Fibroblast of skin of left biceps (primary cell): Measurements from ENCODE around the gene PAPPA2.
"Not testable (repeated sequence)": the region's sequence is repeated elsewhere in the genome, so short reads cannot be mapped to it uniquely, and the experiment has no call there.

Experiments used
- DNase-seq, 2 experiments: peaks; one replicate each; pipeline ENCODE4 v3.0.0-alpha.2; 2013; ENCODE audit warnings: low read depth in 2 of 2

Gene PAPPA2

DNA sequence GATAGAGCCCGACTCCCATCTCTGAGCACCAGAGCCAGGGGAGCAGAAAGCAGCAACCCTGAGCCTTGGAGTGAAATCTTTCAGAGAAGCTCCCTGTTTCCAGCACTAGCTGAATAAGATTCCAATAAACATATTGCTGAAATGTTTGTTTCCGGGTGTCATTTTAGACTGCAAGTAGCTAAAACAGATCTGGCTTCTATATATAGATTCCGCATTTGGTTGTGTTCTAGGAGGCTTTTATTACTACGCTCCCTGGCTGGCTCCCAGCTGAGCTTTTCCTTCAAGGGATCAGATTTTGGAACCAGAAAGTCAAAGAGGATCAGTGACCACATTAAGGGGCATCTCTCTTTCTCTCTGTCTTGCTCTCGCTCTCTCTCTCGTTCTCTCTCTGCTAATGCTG, 88.2 kb downstream of the PAPPA2 start:
- DNase-seq: no peak

DNA sequence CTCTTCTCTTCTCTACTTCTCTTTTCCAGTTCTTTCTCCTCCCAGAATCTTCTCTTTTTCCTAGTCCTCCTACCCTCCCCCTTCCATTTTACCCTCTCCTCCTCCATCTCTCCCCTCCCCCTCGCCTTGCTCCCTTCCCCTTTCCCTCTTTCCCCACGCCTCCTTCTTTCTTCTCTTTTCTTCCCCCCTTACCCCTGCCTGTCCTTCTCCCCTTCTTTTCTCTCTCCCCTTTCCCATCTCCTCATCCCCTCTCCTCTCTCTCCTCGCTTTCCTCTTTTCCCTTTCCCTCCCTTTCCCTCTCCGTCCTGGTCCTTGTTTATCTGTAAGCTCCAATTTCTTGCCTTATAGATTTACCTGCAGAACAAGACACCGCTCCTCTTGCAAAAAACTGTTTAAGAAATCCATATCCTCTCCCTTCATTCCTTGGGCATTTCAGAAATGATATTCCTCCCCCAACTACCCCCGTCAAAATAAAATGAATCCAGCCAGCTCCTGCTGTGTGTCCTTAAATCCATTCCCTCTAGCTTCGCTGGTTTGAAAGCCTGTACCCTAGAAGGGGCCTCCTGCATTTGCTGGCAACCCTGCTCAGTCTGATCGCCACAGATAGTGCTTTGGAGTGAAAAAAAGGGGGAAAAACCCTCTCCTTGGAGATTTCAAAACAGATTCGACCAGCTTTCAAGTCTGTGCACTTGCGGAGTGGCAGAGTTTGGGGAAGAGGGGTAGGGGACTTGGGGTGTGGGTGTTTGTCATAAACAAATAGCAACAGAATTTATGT, 89.4 kb downstream of the PAPPA2 start:
- no peak for DNase-seq

GRCh38 chr1:176552999-176553398, 90.0 kb downstream of the PAPPA2 start:
- DNase-seq: no peak

DNA sequence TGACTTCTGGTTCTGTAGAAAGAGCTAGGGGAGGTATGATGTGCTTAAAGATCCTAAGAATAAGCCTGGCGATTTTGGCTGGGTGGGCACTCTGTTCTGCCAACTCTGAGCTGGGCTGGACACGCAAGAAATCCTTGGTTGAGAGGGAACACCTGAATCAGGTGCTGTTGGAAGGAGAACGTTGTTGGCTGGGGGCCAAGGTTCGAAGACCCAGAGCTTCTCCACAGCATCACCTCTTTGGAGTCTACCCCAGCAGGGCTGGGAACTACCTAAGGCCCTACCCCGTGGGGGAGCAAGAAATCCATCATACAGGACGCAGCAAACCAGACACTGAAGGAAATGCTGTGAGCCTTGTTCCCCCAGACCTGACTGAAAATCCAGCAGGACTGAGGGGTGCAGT, 93.3 kb downstream of the PAPPA2 start:
- DNase-seq: no peak

GRCh38 chr1:176557543-176558258, 94.7 kb downstream of the PAPPA2 start:
- no peak for DNase-seq

DNA sequence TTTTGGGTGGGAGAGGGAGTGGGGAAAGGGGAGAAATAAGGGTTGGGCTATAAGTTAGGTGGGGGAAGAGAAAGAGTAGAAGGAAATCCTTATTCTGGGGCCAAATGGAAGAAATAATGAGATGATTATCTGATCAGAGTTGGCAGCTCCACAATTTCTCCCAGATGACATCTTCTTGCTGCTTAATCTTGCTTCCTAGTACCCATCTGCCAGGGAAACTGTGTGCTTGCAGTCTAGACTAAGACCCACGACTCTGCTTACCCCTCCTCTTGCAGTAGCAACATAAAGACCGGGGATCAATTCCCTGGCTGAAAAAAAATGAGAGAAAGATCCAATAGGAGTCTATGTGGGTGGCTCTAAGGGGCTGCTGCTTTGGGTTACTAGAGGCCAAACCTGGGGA, 95.6 kb downstream of the PAPPA2 start:
- DNase-seq: no peak

GRCh38 chr1:176559474-176559873, 96.5 kb downstream of the PAPPA2 start:
- DNase-seq: no peak

DNA sequence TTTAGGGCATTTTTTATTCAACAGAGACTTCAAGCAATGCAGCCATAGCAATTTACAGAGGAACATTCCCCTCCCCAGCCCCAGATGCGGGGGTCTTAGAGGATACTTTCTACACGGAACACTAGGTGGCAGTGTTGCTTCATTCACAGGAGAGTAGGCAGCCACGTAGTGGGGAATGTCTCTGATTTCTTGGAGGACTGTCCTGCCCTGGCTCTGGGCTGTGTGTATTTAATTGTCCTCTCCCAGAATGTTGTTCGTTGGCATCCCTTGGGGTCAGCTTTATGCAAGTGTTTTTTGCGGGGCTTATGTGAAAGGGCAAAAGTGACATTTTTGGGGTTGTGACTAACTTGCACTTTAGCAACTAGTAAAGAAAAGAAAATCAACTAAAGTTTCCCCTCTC, 96.9 kb downstream of the PAPPA2 start:
- peak; percentile 30 to 37 for DNase-seq

DNA sequence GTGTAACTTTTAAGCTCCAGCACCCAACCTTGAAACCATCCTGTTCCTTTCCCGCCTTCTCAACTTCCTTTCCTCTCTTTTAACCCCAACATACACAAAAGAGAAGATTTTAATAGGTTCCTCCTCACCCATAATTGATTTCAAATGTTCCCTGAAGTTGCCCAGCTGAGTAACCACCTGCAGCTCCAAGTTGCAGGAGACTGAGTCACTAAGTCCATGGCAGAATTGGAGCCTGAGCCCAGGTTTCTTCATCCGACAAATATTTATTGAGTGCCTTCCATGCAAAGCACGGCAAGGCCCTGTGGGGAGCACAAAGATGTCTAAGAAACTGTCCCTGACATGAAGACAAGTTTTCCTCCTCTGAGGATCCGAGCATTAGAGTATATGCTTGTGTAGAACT, 97.7 kb downstream of the PAPPA2 start:
- no peak for DNase-seq

GRCh38 chr1:176561761-176562160, 98.8 kb downstream of the PAPPA2 start:
- not testable (repeated sequence) for DNase-seq

GRCh38 chr1:176566004-176566975, 103.3 kb downstream of the PAPPA2 start:
- DNase-seq: no peak

DNA sequence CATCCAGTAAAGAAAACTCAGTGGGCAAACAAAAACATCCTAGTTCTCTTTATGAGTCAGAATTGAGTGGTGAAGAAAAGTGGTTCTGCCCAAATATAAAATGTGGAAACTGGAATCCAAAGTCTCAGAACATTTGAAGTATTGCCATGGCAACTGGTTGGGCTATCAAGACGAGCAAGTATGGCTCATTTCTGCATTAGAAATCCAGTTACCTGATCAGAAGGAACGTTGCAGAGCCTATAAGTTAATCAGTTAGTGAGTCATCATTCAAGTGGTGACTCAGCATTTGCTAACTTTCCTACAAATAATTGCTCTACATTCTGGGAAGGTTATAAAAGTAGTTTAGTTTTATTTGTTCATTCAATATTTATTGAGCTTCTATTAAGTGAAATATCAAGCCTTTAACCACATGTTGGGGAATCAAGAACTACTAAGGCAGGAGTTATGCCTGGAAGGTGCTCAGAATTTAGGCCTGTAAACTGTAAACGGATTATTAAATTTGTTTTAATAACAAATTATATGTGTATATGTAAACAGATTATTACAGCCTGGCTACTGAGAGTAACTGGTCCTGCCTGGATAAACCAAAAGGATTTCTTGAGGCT, 104.3 kb downstream of the PAPPA2 start:
- DNase-seq: peak; percentile 19 to 29

DNA sequence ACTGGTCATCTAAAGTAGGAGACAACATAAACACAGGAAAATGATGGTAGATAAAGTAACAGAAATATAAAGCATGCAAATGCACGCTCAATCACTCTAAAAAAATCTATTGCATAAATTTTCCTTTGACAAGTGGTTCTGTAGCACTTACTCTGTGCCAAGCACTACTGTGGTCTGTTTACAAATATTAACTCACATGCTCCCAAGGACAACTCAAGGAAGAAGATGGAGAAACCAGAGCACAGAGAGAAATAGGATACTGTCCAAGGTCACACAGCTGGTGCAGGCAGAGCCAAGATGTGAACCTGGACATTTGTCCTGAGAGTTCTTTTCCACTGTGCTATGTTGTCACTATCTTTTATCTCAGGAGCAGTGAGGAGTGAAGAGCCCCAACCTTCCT, 105.2 kb downstream of the PAPPA2 start:
- DNase-seq: no peak

DNA sequence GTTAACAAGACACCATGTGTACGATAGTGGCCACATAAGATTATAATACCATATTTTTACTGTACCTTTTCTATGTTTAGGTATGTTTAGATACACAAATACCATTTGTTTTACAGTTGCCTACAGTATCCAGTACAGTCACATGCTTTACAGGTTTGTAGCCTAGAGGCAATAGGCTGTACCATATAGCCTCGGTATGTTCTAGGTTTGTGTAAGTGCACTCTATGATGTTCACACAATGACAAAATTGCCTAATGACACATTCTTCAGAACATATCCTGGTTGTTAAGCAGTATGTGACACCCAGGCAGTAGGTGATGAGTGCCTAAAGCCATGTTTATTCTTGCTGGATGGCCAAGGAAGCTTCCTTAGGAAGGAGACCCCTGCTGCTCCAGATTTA, 111.8 kb downstream of the PAPPA2 start:
- no peak for DNase-seq

DNA sequence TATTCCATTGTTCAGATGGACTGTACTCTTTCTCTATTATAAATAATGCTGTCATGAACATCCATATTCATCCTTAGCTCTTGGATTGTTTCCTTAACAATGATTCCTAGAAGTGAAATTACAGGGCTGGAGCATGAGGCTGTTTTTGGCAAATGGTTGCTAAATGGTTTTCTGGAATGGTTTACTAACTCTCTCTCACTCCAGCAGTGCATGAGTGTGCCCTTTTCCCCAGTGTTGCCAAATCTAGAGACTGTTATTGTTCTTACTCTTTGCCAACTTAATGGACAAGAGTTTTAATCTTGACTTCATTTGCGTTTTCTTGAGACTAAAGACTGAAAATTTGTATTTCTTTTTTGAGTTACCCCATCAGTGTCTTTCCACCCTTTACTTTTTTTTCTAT, 113.0 kb downstream of the PAPPA2 start:
- no peak for DNase-seq

DNA sequence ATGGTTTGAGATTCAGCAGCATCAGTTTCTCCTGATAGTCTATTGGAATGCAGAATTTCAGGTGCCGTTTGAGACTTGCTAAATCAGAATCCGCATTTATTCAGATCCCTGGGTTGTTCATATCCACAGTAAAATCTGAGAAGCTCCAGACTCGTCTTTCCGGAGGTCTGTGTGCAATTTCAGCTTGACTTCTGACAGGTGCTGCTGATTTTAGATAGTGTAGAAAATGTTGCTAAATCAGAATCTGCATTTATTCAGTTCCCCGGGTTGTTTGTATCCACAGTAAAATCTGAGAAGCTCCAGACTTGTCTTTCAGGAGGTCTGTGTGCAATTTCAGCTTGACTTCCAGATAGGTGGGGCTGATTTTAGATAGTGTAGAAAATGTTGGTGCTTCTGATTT, 113.7 kb downstream of the PAPPA2 start:
- DNase-seq: no peak

- DNase-seq: no peak
Measured at GRCh38 chr1:176577646-176578197, 114.7 kb downstream of the PAPPA2 start.

DNA sequence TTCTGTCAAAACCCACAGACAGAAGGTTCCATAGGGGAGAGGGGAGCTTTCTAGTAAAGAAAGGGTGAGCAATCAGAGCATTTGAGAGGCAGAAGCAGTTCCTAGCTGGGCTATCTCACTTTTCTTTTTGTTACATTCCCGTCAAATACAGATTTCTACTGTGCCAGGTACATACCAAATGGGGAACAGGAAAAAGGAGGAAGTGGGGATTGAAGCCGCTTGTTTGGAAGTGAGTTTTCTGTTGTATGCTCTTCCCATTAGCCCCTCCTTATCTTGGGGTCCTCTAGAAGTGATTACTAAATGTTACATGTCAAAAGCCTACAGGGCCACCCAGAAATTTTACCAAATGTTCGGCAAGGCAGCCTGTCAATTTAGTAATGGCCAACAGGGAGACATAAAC, 116.1 kb downstream of the PAPPA2 start:
- no peak for DNase-seq

DNA sequence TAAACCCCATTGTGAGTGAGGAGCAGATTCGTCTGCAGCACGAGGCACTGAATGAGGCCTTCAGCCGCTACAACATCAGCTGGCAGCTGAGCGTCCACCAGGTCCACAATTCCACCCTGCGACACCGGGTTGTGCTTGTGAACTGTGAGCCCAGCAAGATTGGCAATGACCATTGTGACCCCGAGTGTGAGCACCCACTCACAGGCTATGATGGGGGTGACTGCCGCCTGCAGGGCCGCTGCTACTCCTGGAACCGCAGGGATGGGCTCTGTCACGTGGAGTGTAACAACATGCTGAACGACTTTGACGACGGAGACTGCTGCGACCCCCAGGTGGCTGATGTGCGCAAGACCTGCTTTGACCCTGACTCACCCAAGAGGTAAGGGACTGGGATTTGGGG, 132.2 kb downstream of the PAPPA2 start:
- no peak for DNase-seq

DNA sequence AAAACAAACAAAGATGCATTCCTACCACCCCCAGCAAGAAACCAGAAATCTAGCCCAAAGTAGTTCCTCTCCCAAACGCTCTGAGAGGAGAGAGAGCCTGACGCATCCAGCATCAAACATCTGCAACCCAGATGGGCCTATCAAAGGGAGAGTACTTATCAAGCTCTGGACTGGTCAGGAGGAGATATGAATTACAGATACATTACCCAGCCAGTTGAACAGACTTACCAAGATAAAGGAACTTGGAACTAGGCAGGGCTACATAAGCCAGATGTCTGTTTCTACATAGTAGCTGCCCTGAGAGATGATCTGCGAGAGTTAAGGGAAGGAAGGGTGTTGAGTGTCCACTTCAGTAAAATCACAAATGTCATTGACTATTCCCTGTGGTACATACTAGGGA, 138.4 kb downstream of the PAPPA2 start:
- peak in 1 of 2 experiments; percentile 38 for DNase-seq

- no peak for DNase-seq
Measured at GRCh38 chr1:176602388-176603004, 139.5 kb downstream of the PAPPA2 start.
